Activated CD4-positive, alpha-beta T cell treated with anti-CD3 and anti-CD28 coated beads, Interleukin-2, amount 50 U/mL, for 1 hour (primary cell): ENCODE data around the gene CYP1B1.

ENCODE experiments used
- DNase-seq: peaks from one replicate; pipeline ENCODE4 v3.0.0-alpha.2; 2020

CYP1B1 gene

GRCh38 chr2:38074764-38075506 is 1.0 kb downstream of the CYP1B1 start:
- no peak for DNase-seq

DNA sequence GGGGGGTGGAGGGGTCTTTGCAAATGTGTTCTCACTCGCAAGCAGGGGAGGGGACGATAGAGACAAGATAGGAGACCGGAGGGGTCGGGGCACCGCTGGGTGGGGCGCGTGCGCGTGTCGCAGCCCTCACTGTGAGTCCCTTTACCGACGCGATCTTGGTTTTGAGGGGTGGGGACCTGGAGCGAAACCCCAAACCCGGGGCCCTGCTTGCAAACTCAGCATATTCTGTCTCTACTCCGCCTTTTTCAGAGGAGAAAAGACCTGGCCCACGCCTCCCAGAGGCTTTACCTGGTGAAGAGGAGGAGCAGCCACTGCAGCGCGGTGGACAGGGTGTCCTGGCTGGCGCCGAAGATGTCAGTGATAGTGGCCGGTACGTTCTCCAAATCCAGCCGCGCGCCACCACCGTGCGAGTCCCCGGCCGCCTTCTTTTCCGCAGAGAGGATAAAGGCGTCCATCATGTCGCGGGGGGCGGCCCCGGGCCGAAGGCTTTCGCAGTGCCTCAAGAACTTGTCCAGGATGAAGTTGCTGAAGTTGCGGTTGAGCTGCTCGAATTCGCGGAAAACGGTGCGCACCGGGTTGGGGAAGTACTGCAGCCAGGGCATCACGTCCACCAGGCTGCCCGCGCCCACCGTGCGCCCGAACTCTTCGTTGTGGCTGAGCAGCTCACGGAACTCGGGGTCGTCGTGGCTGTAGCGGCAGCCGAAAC is 1.7 kb downstream of the CYP1B1 start:
- DNase-seq = no peak

- no peak for DNase-seq
Observed at GRCh38 chr2:38073211-38074057, 2.5 kb downstream of the CYP1B1 start.

GRCh38 chr2:38070438-38070837 is 5.5 kb downstream of the CYP1B1 start:
- no peak for DNase-seq

GRCh38 chr2:38068234-38068633 is 7.7 kb downstream of the CYP1B1 start:
- no peak for DNase-seq

DNA sequence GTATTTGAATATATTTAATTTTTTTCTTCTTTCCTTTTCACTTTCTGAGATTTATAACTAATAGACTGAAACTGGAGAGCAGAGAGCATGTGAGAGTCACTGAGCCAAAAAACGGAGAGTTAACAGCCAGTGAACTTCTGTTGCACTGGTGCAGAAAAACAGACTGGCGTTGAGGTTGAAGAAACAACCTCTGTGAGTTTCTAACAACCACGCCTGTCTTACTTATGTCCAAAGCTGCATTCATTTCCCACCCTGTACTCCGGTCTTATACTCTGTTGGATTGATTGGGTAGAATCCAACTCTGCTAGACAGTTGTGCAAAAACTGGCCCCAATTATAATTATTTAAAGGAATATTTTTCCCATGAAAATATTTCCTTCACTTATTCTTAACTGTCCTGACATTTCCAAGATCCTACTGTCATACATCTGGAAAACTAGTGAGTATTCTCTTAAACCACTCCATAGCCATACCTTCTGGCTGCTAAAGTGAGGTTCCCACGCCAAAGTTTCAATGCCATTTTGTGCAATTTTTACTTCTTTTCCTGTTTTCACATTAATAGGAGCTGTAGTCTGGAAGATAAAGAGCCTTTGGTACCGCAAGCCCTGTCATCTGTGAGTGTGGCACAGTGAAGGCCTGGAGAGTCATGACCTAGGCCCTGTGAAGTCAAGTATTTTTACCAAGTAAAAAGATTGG is 9.4 kb downstream of the CYP1B1 start:
- DNase-seq = no peak

DNA sequence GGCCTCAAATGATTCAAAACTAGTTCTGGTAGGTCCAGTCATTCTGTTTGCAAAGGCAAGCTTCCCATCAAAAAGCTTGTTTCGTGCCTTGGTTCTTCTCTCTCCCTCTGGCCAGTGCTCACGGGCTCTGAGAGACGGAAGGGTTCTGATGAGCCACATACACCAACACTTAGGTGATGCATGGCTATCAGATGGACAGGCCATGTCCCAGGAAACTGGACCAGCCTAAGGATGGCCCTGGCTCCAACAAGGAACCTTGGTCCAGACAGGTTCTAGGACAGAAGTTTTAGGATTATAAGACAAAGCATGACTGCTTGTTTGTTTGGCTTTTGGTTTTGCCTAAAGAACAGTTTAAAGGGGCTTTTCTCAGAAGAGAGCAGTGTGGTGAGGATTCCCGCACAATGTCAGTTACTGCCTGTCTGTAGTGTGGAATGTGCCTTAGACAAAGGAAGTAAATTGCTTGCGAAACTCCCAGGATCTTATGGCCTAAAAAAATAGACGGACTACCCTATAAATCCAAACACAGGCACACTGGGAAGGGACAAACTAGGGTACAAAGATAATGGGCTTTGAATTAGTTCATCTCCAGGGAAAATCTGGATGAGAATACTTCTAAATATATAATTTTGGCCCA is 10.3 kb downstream of the CYP1B1 start:
- DNase-seq = no peak

- DNase-seq = no peak
Observed at GRCh38 chr2:38064801-38065501, 11.0 kb downstream of the CYP1B1 start.

- DNase-seq = no peak
Observed at GRCh38 chr2:38060236-38061018, 15.5 kb downstream of the CYP1B1 start.

DNA sequence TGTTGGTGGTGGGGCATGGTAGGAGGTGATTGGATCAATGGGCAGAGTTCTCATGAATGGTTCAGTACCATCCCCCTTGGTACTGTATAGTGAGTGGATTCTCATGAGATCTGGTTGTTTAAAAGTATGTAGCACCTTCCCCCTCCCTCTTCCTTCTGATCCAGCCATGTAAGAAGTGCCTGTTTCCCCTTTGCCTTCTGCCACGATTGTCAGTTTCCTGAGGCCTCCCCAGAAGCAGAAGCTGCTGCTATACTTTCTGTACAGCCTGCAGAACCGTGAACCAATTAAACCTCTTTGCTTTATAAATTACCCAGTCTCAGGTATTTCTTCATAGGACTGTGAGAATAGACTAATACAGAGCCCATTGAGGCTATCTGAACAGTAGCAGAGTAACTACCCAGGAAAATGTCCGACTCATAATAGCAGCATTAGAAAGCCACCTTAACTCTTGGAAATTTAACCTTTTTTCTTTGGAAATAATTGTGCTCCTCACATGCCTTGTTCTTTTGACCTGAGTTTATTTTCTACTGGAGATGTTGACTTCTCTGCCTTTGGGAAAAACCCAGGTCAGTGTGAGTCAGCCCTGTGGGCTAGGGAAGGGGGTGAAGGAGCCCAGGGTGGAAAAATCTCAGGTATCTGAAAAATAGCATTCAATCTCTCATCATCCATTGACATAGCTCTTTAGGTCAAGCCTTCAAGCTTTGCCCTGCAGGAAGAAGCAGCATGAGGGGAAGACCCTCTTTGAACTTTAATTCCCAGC is 18.1 kb downstream of the CYP1B1 start:
- DNase-seq = no peak

DNA sequence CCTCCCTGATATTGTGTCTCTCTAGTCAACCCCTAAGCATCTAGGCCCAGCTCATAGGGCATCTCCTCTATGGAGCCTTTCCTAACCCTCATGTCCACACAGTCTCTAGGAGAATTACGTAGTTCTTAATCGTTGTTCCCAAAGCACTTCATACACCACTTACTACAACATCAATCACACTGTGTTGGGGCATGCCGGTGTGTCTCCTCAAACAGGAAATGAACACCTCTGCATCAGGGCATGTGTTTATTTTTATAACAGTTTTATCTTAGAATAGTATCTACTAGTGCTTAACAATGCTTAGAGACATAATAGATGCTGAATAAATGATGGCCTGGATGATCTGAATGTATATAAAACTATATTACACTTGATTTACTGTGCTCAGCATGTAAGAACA is 19.7 kb downstream of the CYP1B1 start:
- DNase-seq = no peak

DNA sequence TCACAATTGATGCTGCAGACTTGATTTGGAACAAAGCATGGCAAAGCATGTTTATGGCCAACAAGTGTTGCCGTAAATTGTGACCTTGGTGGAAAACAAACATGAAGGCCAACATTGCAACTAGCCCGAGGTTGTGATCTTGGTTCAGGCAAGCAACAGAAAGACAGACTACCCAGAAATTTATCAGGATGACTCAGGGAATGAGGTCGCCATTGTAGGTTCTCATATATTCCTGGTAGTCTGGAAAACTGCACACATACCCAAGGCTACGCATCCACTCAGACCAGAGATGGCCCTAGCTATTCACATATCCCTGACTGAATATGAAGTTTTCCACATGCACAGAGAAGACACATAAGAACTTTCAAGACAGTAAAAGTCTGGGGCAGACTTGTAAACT is 30.1 kb downstream of the CYP1B1 start:
- no peak for DNase-seq

- DNase-seq = no peak
Observed at GRCh38 chr2:38039121-38039910, 36.6 kb downstream of the CYP1B1 start.

- no peak for DNase-seq
Observed at GRCh38 chr2:38038682-38039081, 37.3 kb downstream of the CYP1B1 start.

GRCh38 chr2:38037757-38038621 is 38.0 kb downstream of the CYP1B1 start:
- DNase-seq = no peak

DNA sequence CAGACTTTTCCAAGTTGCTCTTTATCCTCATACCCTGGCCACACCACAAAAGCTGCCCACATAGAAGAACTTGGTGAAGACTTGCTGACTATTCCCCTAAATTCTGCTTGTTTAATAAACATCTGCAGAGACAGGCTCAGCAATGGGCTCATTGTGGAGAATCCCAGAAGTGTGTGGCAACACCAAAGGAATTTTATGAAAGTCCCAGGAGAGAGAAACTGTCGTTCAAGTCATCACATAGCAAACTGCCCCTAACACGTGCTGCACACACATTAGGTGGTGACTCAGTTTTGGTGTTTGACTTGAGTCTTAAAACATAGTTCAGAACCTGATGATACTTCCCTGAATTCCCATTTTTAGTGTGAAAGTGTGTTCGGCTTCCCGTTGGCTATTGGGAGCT is 38.6 kb downstream of the CYP1B1 start:
- no peak for DNase-seq

DNA sequence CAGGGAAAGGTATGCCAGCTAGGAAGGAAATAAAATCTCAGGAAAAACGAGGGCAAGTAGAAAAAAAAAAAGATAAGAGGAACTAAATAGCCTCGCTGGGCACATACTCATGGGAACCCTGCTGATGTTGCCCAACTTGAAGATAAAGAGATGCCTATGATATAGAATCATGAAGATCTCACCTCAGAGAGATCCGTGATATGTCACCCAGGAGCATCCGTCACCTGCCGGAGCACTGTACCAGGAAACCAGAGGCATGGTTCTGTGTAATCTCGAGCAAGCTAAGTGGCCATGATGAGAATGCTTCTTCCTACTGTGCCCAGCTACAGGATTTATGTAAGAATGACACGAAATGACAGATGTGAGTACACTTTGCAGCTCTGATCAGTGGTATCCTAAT is 40.0 kb downstream of the CYP1B1 start:
- no peak for DNase-seq

GRCh38 chr2:38033646-38034045 is 42.3 kb downstream of the CYP1B1 start:
- DNase-seq = no peak
